ENCODE results near the gene PNPLA7.
"Not testable (repeated sequence)": the region's sequence is repeated elsewhere in the genome, so short reads cannot be mapped to it uniquely, and the experiment has no call there.

The PNPLA7 gene

GRCh38 chr9:137543237-137543963 lies 6.8 kb downstream of the PNPLA7 start:
- no peak for DNase-seq (ENCODE audit: low read depth in 1 of 2, low spot score in 1 of 2)

- DNase-seq (ENCODE audit: low read depth in 1 of 2, low spot score in 1 of 2) = no peak
Measured at GRCh38 chr9:137542486-137542885, 7.7 kb downstream of the PNPLA7 start.

- no peak for DNase-seq (ENCODE audit: low read depth in 1 of 2, low spot score in 1 of 2)
Measured at GRCh38 chr9:137540536-137540935, 9.7 kb downstream of the PNPLA7 start.

GRCh38 chr9:137538058-137538457 lies 12.1 kb downstream of the PNPLA7 start:
- DNase-seq (ENCODE audit: low read depth in 1 of 2, low spot score in 1 of 2) = no peak

GRCh38 chr9:137536594-137537131 lies 13.5 kb downstream of the PNPLA7 start:
- not testable (repeated sequence) for DNase-seq (ENCODE audit: low read depth in 1 of 2, low spot score in 1 of 2)

- no peak for DNase-seq (ENCODE audit: low read depth in 1 of 2, low spot score in 1 of 2)
Measured at GRCh38 chr9:137535120-137535428, 15.1 kb downstream of the PNPLA7 start.

- no peak for DNase-seq (ENCODE audit: low read depth in 1 of 2, low spot score in 1 of 2)
Measured at GRCh38 chr9:137534256-137535119, 15.7 kb downstream of the PNPLA7 start.

GRCh38 chr9:137532891-137533468 lies 17.2 kb downstream of the PNPLA7 start:
- not testable (repeated sequence) for DNase-seq (ENCODE audit: low read depth in 1 of 2, low spot score in 1 of 2)

- DNase-seq (ENCODE audit: low read depth in 1 of 2, low spot score in 1 of 2) = no peak
Measured at GRCh38 chr9:137531099-137531765, 19.0 kb downstream of the PNPLA7 start.

GRCh38 chr9:137530331-137530730 lies 19.9 kb downstream of the PNPLA7 start:
- no peak for DNase-seq (ENCODE audit: low read depth in 1 of 2, low spot score in 1 of 2)

- DNase-seq (ENCODE audit: low read depth in 1 of 2, low spot score in 1 of 2) = no peak
Measured at GRCh38 chr9:137524981-137525317, 25.3 kb downstream of the PNPLA7 start.

GRCh38 chr9:137524161-137524980 lies 25.8 kb downstream of the PNPLA7 start:
- no peak for DNase-seq (ENCODE audit: low read depth in 1 of 2, low spot score in 1 of 2)

- no peak for DNase-seq (ENCODE audit: low read depth in 1 of 2, low spot score in 1 of 2)
Measured at GRCh38 chr9:137522746-137523455, 27.3 kb downstream of the PNPLA7 start.

GRCh38 chr9:137521405-137521985 lies 28.7 kb downstream of the PNPLA7 start:
- DNase-seq (ENCODE audit: low read depth in 1 of 2, low spot score in 1 of 2) = no peak

GRCh38 chr9:137520614-137521404 lies 29.4 kb downstream of the PNPLA7 start:
- DNase-seq (ENCODE audit: low read depth in 1 of 2, low spot score in 1 of 2) = no peak

GRCh38 chr9:137519553-137519952 lies 30.6 kb downstream of the PNPLA7 start:
- DNase-seq (ENCODE audit: low read depth in 1 of 2, low spot score in 1 of 2) = no peak

GRCh38 chr9:137518661-137519459 lies 31.3 kb downstream of the PNPLA7 start:
- not testable (repeated sequence) for DNase-seq (ENCODE audit: low read depth in 1 of 2, low spot score in 1 of 2)

Measured in stimulated activated CD4-positive, alpha-beta T cell treated with anti-CD3 and anti-CD28 coated beads, Interleukin-15, amount 100 ng/mL, for 1 hour (primary cell).